Coronary artery (tissue), 2 donors: ENCODE measurements around the gene PTCD2.
A peak's percentile ranks its signal among the peaks of the same experiment; 100 is the strongest.

ENCODE experiments used
- DNase-seq: peaks from one replicate; pipeline ENCODE4 v3.0.0-alpha.2; 2017; ENCODE audit warnings: low spot score
- H3K27ac ChIP-seq, 2 donors: fragments of 200-600 bp; sonication (generic); one replicate each; pipeline ENCODE4 v1.5.1; 2016 to 2019
- H3K4me3 ChIP-seq: fragments of 200-600 bp; sonication (generic); 2 replicates; pipeline ENCODE4 v1.5.1; 2016; ENCODE audit warnings: mild to moderate bottlenecking, moderate library complexity
- CTCF ChIP-seq: fragments of 200-600 bp; sonication (generic); IDR thresholded peaks from one replicate; pipeline ENCODE4 v1.5.1; 2019; ENCODE audit warnings: antibody characterized with exemption

PTCD2 gene

GRCh38 chr5:72388646-72389045 lies 68.5 kb downstream of the PTCD2 start:
- TF ChIP-seq CTCF, result no peak
- no peak for DNase-seq
- no peak overlapping the region for H3K27ac ChIP-seq
- no peak overlapping the region for H3K4me3 ChIP-seq

- TF ChIP-seq CTCF, result no peak
- DNase-seq, result peak; percentile 2
- no peak overlapping the region for H3K27ac ChIP-seq
- H3K4me3 ChIP-seq, result no peak overlapping the region
These were observed 70.7 kb downstream of the PTCD2 start for GRCh38 chr5:72390836-72391235.

- Histone ChIP-seq H3K27ac (peak overlapping the region; percentile 34 to 56), H3K4me3 (no peak overlapping the region)
- TF ChIP-seq CTCF, result no peak
- no peak for DNase-seq
These were observed 72.2 kb downstream of the PTCD2 start for GRCh38 chr5:72392326-72392733.

GRCh38 chr5:72393052-72393451 lies 72.9 kb downstream of the PTCD2 start:
- H3K4me3 ChIP-seq, result no peak overlapping the region
- no peak for TF ChIP-seq CTCF

GRCh38 chr5:72394688-72395087 lies 74.5 kb downstream of the PTCD2 start:
- TF ChIP-seq CTCF, result no peak
- no peak for DNase-seq
- no peak overlapping the region for H3K27ac ChIP-seq
- H3K4me3 ChIP-seq, result no peak overlapping the region

More at GRCh38 chr5:72393052-72393451, 72.9 kb downstream of the PTCD2 start:
- peak overlapping the region in 1 of 2 donors; percentile 56 for H3K27ac ChIP-seq
- DNase-seq, result no peak

- TF ChIP-seq CTCF, result no peak
- Histone ChIP-seq H3K4me3 (no peak overlapping the region), H3K27ac (no peak overlapping the region)
- DNase-seq, result no peak
These were observed 77.7 kb downstream of the PTCD2 start for GRCh38 chr5:72397836-72398235.

- no peak overlapping the region for H3K27ac ChIP-seq
- no peak for DNase-seq
- no peak overlapping the region for H3K4me3 ChIP-seq
- TF ChIP-seq CTCF, result no peak
These were observed 80.8 kb downstream of the PTCD2 start for GRCh38 chr5:72400950-72401349.
